ENCODE results near the gene PROSER2.

Gene PROSER2

GRCh38 chr10:11869219-11869618 is 46.1 kb downstream of the PROSER2 start:
- Histone ChIP-seq H3K27ac (no peak overlapping the region), H3K4me1 (ENCODE audit: control insufficient read depth in 1 of 2, insufficient read depth in 1 of 2, low read depth in 1 of 2, low read length in 1 of 2) (peaks cover 0 to 6% of the 10 kb centered on the region in 2 experiments), H3K36me3 (no peaks in the 10 kb centered on the region), H3K4me3 (ENCODE audit: low read depth in 1 of 2, low read length in 1 of 2) (no peak overlapping the region), H3K27me3 (no peaks in the 10 kb centered on the region), H3K9me3 (no peaks in the 10 kb centered on the region)
- TF ChIP-seq CTCF (IDR thresholded peaks at IDR 0.05) = no peak

- TF ChIP-seq CTCF (IDR thresholded peaks at IDR 0.05) = no peak
- Histone ChIP-seq H3K36me3 (no peaks in the 10 kb centered on the region), H3K27me3 (no peaks in the 10 kb centered on the region), H3K27ac (no peak overlapping the region), H3K4me3 (ENCODE audit: low read depth in 1 of 2, low read length in 1 of 2) (no peak overlapping the region), H3K9me3 (no peaks in the 10 kb centered on the region), H3K4me1 (ENCODE audit: control insufficient read depth in 1 of 2, insufficient read depth in 1 of 2, low read depth in 1 of 2, low read length in 1 of 2) (peaks cover 0 to 6% of the 10 kb centered on the region in 2 experiments)
These were observed 46.7 kb downstream of the PROSER2 start for GRCh38 chr10:11869743-11870460.

GRCh38 chr10:11870461-11870780 is 47.3 kb downstream of the PROSER2 start:
- Histone ChIP-seq H3K4me3 (ENCODE audit: low read depth in 1 of 2, low read length in 1 of 2) (no peak overlapping the region), H3K36me3 (no peaks in the 10 kb centered on the region), H3K27me3 (no peaks in the 10 kb centered on the region), H3K4me1 (ENCODE audit: control insufficient read depth in 1 of 2, insufficient read depth in 1 of 2, low read depth in 1 of 2, low read length in 1 of 2) (peaks cover 0 to 6% of the 10 kb centered on the region in 2 experiments), H3K9me3 (no peaks in the 10 kb centered on the region), H3K27ac (no peak overlapping the region)
- no peak for TF ChIP-seq CTCF (IDR thresholded peaks at IDR 0.05)

- TF ChIP-seq CTCF (IDR thresholded peaks at IDR 0.05) = no peak
- no peak overlapping the region for H3K27ac ChIP-seq
- no peaks in the 10 kb centered on the region for H3K36me3 ChIP-seq
- H3K4me3 ChIP-seq (ENCODE audit: low read depth in 1 of 2, low read length in 1 of 2) = no peak overlapping the region
- H3K4me1 ChIP-seq (ENCODE audit: control insufficient read depth in 1 of 2, insufficient read depth in 1 of 2, low read depth in 1 of 2, low read length in 1 of 2) = peaks cover 0 to 6% of the 10 kb centered on the region in 2 experiments
- no peaks in the 10 kb centered on the region for H3K27me3 ChIP-seq
- H3K9me3 ChIP-seq = no peaks in the 10 kb centered on the region
These were observed 47.8 kb downstream of the PROSER2 start for GRCh38 chr10:11870900-11871400.

GRCh38 chr10:11871466-11871865 is 48.3 kb downstream of the PROSER2 start:
- Histone ChIP-seq H3K4me1 (ENCODE audit: control insufficient read depth in 1 of 2, insufficient read depth in 1 of 2, low read depth in 1 of 2, low read length in 1 of 2) (peaks cover 0 to 6% of the 10 kb centered on the region in 2 experiments), H3K36me3 (no peaks in the 10 kb centered on the region), H3K4me3 (ENCODE audit: low read depth in 1 of 2, low read length in 1 of 2) (no peak overlapping the region), H3K27ac (no peak overlapping the region), H3K9me3 (no peaks in the 10 kb centered on the region), H3K27me3 (no peaks in the 10 kb centered on the region)
- no peak for TF ChIP-seq CTCF (IDR thresholded peaks at IDR 0.05)
